ENCODE results near the gene KIF26B.

Gene KIF26B

DNA sequence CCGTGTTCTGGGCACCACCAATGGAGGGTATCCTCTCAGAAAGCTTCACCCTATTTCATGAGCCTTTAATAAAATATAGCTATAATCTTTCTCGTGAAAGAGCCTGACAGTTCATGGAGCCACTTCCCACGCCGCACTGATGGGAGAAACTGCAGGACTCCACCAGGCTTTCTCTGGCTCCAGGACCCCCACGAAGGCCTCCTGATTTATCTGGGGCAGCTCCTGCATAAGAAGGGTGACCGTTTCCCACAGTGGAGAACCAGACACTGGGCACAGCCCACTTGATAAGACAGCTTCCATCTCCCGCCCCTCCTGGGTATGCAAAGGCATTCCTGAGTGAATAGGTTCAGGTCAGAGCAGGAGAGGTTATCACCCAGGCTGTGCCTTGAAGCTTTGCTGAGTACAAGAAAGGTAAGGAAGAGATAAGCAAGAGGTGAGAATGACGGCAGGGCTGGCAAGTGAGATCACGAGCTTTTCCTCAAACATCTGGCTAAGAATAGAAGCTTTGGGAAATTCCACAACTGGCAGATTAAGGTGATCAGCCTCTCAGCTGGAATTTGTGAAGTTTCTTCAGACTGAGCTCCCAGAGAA, 499.8 kb downstream of the KIF26B start:
- H3K27ac ChIP-seq: no peak overlapping the region
- TF ChIP-seq, protein P1, sequence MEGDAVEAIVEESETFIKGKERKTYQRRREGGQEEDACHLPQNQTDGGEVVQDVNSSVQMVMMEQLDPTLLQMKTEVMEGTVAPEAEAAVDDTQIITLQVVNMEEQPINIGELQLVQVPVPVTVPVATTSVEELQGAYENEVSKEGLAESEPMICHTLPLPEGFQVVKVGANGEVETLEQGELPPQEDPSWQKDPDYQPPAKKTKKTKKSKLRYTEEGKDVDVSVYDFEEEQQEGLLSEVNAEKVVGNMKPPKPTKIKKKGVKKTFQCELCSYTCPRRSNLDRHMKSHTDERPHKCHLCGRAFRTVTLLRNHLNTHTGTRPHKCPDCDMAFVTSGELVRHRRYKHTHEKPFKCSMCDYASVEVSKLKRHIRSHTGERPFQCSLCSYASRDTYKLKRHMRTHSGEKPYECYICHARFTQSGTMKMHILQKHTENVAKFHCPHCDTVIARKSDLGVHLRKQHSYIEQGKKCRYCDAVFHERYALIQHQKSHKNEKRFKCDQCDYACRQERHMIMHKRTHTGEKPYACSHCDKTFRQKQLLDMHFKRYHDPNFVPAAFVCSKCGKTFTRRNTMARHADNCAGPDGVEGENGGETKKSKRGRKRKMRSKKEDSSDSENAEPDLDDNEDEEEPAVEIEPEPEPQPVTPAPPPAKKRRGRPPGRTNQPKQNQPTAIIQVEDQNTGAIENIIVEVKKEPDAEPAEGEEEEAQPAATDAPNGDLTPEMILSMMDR (conservative IDR thresholded peaks at IDR 0.05): no peak

DNA sequence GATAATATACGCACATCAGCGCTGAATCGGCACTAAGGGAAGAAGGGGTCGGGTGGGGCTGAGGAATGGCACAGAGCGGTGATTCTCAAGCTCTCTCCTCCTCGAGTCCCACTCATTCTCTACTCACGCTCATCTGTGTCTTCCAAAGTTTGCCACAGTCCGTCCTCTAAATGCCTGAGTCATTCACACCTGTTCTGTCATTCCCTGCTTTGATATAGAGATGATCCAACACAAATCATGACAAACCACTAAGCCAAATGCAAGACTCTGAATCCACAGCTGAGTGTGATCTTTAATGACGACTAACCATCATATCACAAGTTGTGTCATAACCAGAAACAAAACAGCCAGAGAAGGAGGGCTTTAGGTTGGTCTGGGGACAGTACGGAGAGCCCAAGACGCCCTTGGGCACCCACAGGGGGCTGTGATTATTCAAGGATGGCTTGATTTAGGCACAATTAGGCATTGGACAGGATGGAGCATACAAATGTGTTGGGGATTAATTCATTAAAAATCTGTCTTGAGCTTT, 501.5 kb downstream of the KIF26B start:
- TF ChIP-seq, protein P1 (conservative IDR thresholded peaks at IDR 0.05): no peak
- no peak overlapping the region for H3K27ac ChIP-seq

DNA sequence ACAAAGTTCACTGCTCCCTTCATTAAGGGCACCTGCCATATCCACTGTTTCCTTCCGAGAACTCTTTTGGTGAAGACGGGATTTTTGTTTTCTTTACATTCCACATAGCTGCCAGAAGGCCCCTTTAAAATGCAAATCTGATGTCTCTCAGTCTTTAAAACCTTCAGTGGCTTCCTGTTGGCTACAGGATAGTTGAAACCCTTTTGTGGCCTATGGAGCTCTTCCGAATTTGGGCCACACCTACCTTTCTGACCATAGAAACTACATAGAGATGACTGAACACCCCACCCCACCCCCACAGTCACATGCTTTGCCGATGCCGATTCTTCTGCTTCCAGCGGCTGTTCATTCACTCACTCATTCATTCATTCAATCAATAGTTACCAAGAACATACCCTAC, 502.6 kb downstream of the KIF26B start:
- TF ChIP-seq, protein P1 (conservative IDR thresholded peaks at IDR 0.05): no peak
- no peak overlapping the region for H3K27ac ChIP-seq

GRCh38 chr1:245663373-245663772, 508.6 kb downstream of the KIF26B start:
- no peak overlapping the region for H3K27ac ChIP-seq
- TF ChIP-seq, protein P1 (conservative IDR thresholded peaks at IDR 0.05): no peak

DNA sequence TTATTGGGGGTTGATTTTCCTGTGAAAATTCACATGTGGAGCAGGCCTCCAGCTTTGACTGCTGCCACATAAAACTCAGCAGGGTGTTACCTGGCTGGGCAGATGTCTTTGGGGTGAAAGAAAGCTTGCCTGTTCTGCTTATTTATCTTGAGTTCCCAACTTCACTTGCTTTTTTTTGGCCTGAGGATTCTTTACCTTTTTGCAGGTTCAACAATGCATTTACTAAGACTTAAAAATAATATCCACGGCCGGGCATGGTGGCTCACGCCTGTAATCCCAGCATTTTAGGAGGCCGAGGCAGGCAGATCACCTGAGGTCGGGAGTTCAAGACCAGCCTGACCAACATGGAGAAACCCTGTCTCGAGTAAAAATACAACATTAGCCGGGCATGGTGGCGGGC, 509.1 kb downstream of the KIF26B start:
- H3K27ac ChIP-seq: no peak overlapping the region
- TF ChIP-seq, protein P1 (conservative IDR thresholded peaks at IDR 0.05): no peak

DNA sequence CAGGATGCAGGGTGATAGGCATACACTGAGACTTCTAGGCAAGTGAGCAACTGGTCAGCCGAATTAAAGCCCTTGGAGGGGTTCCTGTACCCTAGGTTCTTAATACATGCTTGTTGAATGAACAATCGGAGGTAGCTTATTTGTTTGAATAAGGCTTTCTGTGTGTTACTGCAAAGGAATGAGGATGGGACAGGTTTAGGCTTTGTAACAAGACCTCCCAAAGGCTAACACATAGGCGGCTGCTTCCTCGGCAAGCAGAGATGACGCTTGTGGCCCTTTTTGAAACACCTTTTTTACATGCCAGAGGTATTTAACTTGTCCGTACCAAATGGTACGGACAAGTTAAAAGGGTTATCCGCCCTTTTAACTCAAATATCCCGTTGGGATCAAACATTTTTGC, 511.6 kb downstream of the KIF26B start:
- no peak overlapping the region for H3K27ac ChIP-seq
- TF ChIP-seq, protein P1 (conservative IDR thresholded peaks at IDR 0.05): no peak

DNA sequence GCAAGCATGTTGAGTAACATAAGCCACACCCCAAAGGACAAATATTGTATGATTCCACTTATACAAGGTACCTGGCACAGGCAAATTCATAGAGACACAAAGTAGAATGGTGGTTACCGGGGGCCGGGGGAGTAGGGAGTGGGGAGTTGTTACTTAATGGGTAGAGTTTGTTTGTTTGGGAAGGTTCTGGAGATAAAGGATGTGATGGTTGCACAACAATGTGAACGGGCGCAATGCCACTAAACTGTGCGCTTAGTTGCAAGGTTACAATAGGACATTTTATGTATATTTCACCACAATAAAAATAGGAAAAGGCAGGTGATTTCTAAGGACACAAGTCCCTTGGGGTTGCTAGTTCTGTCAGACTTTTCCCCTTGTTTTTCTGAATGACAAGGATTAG, 516.6 kb downstream of the KIF26B start:
- H3K27ac ChIP-seq: no peak overlapping the region
- TF ChIP-seq, protein P1 (conservative IDR thresholded peaks at IDR 0.05): no peak

Measured in VCaP (cell line).